K562 (cell line): ENCODE results near the gene HMCN2. TPM values are rescaled to one million over a fixed set of nuclear protein-coding genes. Genes with fewer than 3 reads are reported as not detected.

Experiments
- ETV1 ChIP-seq: fragments of 450-650 bp; conservative IDR thresholded peaks from 2 replicates; pipeline ENCODE4 v1.6.1; 2016; ENCODE audit warnings: missing genetic modification characterization, control low read depth, low read depth, missing compliant biosample characterization
- JUN ChIP-seq, 2 experiments: sonication (generic) in 1 of 2; formaldehyde crosslinking in 1 of 2; IDR thresholded peaks; 2 replicates each; pipeline versions ENCODE4 v1.6.1 to v1.8.0; 2012 to 2022; ENCODE audit warnings: borderline replicate concordance in 2 of 2, mild to moderate bottlenecking in 2 of 2, improper control_type of control experiment in 1 of 2, low read depth in 1 of 2, low read length in 1 of 2, missing genetic modification reagents in 1 of 2
- KLF16 ChIP-seq: IDR thresholded peaks from 2 replicates; pipeline ENCODE4 v1.6.1; 2016; ENCODE audit warnings: antibody characterized with exemption
- polyA plus RNA-seq, 8 experiments: library from polyadenylated mRNA; depleted of rRNA in 4 of 8; stranded (reverse) in 5 of 8; unstranded in 3 of 8; fragments of >200 nt; fragmentation: Nextera tagmentation in 2 of 8; fragmentation: Illumina TruSeq in 1 of 8; extraction: Ambion mirVana in 2 of 8; extraction: Trizol in 1 of 8; gene quantifications; 2 replicates each; pipeline versions ENCODE4 v1.2.1 to v1.2.3, GENCODE V29; 2011 to 2014; ENCODE audit warnings: inconsistent platforms in 1 of 8, missing spikeins in 1 of 8
- total RNA-seq, 7 experiments: library from RNA; depleted of rRNA in 6 of 7; stranded (reverse); fragments of >200 nt in 6 of 7; fragmentation: Illumina TruSeq in 2 of 7; extraction: Trizol in 2 of 7; gene quantifications; 2 replicates each; pipeline versions ENCODE4 v1.2.1 to v1.2.3, GENCODE V29; 2011 to 2021; ENCODE audit warnings: low replicate concordance in 1 of 7
- TF ChIP-seq, protein P1 (sequence below): fragments of 450-650 bp; formaldehyde crosslinking; IDR thresholded peaks from 2 replicates; pipeline ENCODE4 v1.4.0; 2022; ENCODE audit warnings: missing genetic modification characterization
- TF ChIP-seq, protein P2 (sequence below): fragments of 450-650 bp; conservative IDR thresholded peaks from 2 replicates; pipeline ENCODE4 v1.6.1; 2016; ENCODE audit warnings: missing genetic modification characterization, low read depth, mild to moderate bottlenecking, missing compliant biosample characterization, moderate library complexity
- TF ChIP-seq, protein P3 (sequence below): fragments of 450-650 bp; conservative IDR thresholded peaks from 2 replicates; pipeline ENCODE4 v1.6.1; 2016; ENCODE audit warnings: missing genetic modification characterization, low read depth, mild to moderate bottlenecking, control low read depth, missing compliant biosample characterization

Gene HMCN2
- total and polyA plus RNA-seq, 9 of the 15 experiments (the other 6 are each of a cell fraction or from before 2014, with no cell fraction given): 0.01 TPM; not detected in 8

DNA sequence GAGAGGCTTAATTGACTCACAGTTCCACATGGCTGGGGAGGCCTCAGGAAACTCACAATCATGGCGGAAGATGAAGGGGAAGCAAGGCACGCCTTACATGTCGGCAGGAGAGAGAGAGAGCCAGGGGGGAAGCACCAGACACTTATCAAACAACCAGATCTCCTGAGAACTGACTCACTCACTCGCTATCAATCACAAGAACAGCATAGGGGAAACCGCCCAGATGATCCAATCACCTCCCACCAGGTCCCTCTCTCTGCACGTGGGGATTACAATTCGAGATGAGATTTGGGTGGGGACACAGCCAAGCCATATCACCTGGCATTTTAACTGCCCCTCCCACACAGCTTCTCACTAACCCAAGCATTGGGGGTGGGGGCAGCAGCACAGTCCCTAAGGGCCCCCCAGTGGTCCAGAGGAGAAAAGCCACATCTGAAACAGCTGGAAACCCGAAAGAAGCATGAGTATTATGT lies 103.1 kb downstream of the HMCN2 start (continued):
- TF ChIP-seq KLF16: peak; percentile 26; the same call in 1 of the 2 replicates
- TF ChIP-seq ETV1: no peak
- TF ChIP-seq, protein P1, sequence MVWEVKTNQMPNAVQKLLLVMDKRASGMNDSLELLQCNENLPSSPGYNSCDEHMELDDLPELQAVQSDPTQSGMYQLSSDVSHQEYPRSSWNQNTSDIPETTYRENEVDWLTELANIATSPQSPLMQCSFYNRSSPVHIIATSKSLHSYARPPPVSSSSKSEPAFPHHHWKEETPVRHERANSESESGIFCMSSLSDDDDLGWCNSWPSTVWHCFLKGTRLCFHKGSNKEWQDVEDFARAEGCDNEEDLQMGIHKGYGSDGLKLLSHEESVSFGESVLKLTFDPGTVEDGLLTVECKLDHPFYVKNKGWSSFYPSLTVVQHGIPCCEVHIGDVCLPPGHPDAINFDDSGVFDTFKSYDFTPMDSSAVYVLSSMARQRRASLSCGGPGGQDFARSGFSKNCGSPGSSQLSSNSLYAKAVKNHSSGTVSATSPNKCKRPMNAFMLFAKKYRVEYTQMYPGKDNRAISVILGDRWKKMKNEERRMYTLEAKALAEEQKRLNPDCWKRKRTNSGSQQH (CRISPR knock-in tag): no peak
- TF ChIP-seq, protein P2, sequence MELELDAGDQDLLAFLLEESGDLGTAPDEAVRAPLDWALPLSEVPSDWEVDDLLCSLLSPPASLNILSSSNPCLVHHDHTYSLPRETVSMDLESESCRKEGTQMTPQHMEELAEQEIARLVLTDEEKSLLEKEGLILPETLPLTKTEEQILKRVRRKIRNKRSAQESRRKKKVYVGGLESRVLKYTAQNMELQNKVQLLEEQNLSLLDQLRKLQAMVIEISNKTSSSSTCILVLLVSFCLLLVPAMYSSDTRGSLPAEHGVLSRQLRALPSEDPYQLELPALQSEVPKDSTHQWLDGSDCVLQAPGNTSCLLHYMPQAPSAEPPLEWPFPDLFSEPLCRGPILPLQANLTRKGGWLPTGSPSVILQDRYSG (tag): no peak
- TF ChIP-seq, protein P3, sequence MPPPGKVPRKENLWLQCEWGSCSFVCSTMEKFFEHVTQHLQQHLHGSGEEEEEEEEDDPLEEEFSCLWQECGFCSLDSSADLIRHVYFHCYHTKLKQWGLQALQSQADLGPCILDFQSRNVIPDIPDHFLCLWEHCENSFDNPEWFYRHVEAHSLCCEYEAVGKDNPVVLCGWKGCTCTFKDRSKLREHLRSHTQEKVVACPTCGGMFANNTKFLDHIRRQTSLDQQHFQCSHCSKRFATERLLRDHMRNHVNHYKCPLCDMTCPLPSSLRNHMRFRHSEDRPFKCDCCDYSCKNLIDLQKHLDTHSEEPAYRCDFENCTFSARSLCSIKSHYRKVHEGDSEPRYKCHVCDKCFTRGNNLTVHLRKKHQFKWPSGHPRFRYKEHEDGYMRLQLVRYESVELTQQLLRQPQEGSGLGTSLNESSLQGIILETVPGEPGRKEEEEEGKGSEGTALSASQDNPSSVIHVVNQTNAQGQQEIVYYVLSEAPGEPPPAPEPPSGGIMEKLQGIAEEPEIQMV (tag): no peak
- TF ChIP-seq JUN (IDR thresholded peaks at IDR 0.05; ENCODE audit: borderline replicate concordance, low read depth, low read length): peak; percentile 60; the same call in 1 of the 2 replicates
- no peak for TF ChIP-seq JUN (CRISPR knock-in tag; IDR thresholded peaks at IDR 0.05; ENCODE audit: borderline replicate concordance)
